Measurements from ENCODE around the gene CYB561D1.

DNA sequence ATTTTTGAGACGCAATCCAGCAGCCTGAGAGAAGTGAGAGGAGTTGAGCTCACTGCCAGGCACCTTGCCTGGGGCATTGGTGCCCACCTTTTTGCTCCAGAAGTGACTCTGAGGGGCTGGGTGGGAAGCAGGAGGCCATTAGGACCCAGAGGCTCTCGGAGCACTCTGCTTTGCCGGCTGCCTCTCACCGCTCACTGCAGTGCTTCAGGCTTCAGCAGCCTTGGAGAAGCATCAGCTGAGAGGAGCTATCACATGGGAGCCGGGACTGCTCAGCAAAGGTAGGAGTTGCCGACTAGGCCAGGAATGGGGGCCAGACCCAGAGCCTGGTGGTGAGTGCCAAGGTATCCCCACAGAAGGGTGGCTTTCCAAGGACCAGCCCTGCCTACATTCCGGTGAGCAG is 45.8 kb downstream of the CYB561D1 start, which contains the start of gene GPR61:
- TF ChIP-seq POLR2A (IDR thresholded peaks at IDR 0.05), result no peak
- TF ChIP-seq, protein P1, sequence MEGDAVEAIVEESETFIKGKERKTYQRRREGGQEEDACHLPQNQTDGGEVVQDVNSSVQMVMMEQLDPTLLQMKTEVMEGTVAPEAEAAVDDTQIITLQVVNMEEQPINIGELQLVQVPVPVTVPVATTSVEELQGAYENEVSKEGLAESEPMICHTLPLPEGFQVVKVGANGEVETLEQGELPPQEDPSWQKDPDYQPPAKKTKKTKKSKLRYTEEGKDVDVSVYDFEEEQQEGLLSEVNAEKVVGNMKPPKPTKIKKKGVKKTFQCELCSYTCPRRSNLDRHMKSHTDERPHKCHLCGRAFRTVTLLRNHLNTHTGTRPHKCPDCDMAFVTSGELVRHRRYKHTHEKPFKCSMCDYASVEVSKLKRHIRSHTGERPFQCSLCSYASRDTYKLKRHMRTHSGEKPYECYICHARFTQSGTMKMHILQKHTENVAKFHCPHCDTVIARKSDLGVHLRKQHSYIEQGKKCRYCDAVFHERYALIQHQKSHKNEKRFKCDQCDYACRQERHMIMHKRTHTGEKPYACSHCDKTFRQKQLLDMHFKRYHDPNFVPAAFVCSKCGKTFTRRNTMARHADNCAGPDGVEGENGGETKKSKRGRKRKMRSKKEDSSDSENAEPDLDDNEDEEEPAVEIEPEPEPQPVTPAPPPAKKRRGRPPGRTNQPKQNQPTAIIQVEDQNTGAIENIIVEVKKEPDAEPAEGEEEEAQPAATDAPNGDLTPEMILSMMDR (IDR thresholded peaks at IDR 0.05), result no peak
- TF ChIP-seq POLR2AphosphoS5 (IDR thresholded peaks at IDR 0.05), result no peak
